ENCODE data around the gene CSMD2. TPM values are rescaled to one million over a fixed set of nuclear protein-coding genes. Genes with fewer than 3 reads are reported as not detected.

CSMD2 gene
- total RNA-seq, 4 donors from 2014 or later: 8.6 TPM; not detected in 3

GRCh38 chr1:33575324-33575879 is 589.6 kb downstream of the CSMD2 start:
- Histone ChIP-seq H3K4me1 (no peaks in the 10 kb centered on the region), H3K27ac (peak overlapping the region in 1 of 2 donors; percentile 7), H3K36me3 (no peaks in the 10 kb centered on the region), H3K4me3 (no peak overlapping the region), H3K27me3 (no peaks in the 10 kb centered on the region), H3K9me3 (no peaks in the 10 kb centered on the region)
- DNase-seq: no peak
- intact Hi-C loops (cut with DNase I; ENCODE audit: low total_unique reads): no loop called here
- TF ChIP-seq POLR2A (IDR thresholded peaks at IDR 0.05): no peak

- H3K27me3 ChIP-seq: no peaks in the 10 kb centered on the region
- H3K4me1 ChIP-seq: no peaks in the 10 kb centered on the region
- no peaks in the 10 kb centered on the region for H3K9me3 ChIP-seq
- no peak for DNase-seq
- H3K4me3 ChIP-seq: no peak overlapping the region
- no peak overlapping the region for H3K27ac ChIP-seq
- TF ChIP-seq CTCF (IDR thresholded peaks at IDR 0.05): no peak
- TF ChIP-seq POLR2A (IDR thresholded peaks at IDR 0.05): no peak
- intact Hi-C loops (cut with DNase I; ENCODE audit: low total_unique reads): no loop called here
- no peaks in the 10 kb centered on the region for H3K36me3 ChIP-seq
These were observed 591.4 kb downstream of the CSMD2 start for GRCh38 chr1:33573661-33574060.

GRCh38 chr1:33572387-33572786 is 592.6 kb downstream of the CSMD2 start:
- Histone ChIP-seq H3K27me3 (no peaks in the 10 kb centered on the region), H3K9me3 (no peaks in the 10 kb centered on the region), H3K4me1 (no peaks in the 10 kb centered on the region), H3K27ac (no peak overlapping the region), H3K36me3 (no peaks in the 10 kb centered on the region), H3K4me3 (no peak overlapping the region)
- TF ChIP-seq POLR2A (IDR thresholded peaks at IDR 0.05) (no peak), CTCF (IDR thresholded peaks at IDR 0.05) (no peak)
- DNase-seq: no peak
- intact Hi-C loops (cut with DNase I; ENCODE audit: low total_unique reads): no loop called here

- no peak for DNase-seq
- no peaks in the 10 kb centered on the region for H3K4me1 ChIP-seq
- H3K27me3 ChIP-seq: no peaks in the 10 kb centered on the region
- H3K9me3 ChIP-seq: no peaks in the 10 kb centered on the region
- TF ChIP-seq CTCF (IDR thresholded peaks at IDR 0.05) (no peak), POLR2A (IDR thresholded peaks at IDR 0.05) (no peak)
- no peaks in the 10 kb centered on the region for H3K36me3 ChIP-seq
- intact Hi-C loops (cut with DNase I; ENCODE audit: low total_unique reads): no loop called here
- no peak overlapping the region for H3K27ac ChIP-seq
- no peak overlapping the region for H3K4me3 ChIP-seq
These were observed 595.7 kb downstream of the CSMD2 start for GRCh38 chr1:33569331-33569730.

GRCh38 chr1:33563699-33564098 is 601.3 kb downstream of the CSMD2 start:
- Histone ChIP-seq H3K4me1 (no peaks in the 10 kb centered on the region), H3K9me3 (no peaks in the 10 kb centered on the region), H3K27me3 (no peaks in the 10 kb centered on the region), H3K27ac (no peak overlapping the region), H3K36me3 (no peaks in the 10 kb centered on the region), H3K4me3 (no peak overlapping the region)
- no peak for TF ChIP-seq CTCF (IDR thresholded peaks at IDR 0.05)
- no peak for TF ChIP-seq POLR2A (IDR thresholded peaks at IDR 0.05)
- no peak for DNase-seq
- intact Hi-C loops (cut with DNase I; ENCODE audit: low total_unique reads): no loop called here

GRCh38 chr1:33562563-33562962 is 602.5 kb downstream of the CSMD2 start:
- H3K4me3 ChIP-seq: no peak overlapping the region
- H3K27me3 ChIP-seq: no peaks in the 10 kb centered on the region
- no peak for DNase-seq
- H3K9me3 ChIP-seq: no peaks in the 10 kb centered on the region
- no peak overlapping the region for H3K27ac ChIP-seq
- no peak for TF ChIP-seq CTCF (IDR thresholded peaks at IDR 0.05)
- no peak for TF ChIP-seq POLR2A (IDR thresholded peaks at IDR 0.05)
- H3K36me3 ChIP-seq: no peaks in the 10 kb centered on the region
- H3K4me1 ChIP-seq: no peaks in the 10 kb centered on the region
- intact Hi-C loops (cut with DNase I; ENCODE audit: low total_unique reads): no loop called here
